HepG2 (cell line): ENCODE results near the gene NBPF3. TPM values are rescaled to one million over a fixed set of nuclear protein-coding genes. Genes with fewer than 3 reads are reported as not detected.

Experiments used
- CBX1 ChIP-seq: IDR thresholded peaks from one replicate; pipeline ENCODE4 v1.6.1; 2016; ENCODE audit warnings: antibody characterized with exemption, low read depth
- CCAR2 ChIP-seq: fragments of 200-400 bp; formaldehyde crosslinking; optimal IDR thresholded peaks from 2 replicates; pipeline ENCODE3; 2018; ENCODE audit warnings: low read depth, mild to moderate bottlenecking, low read length, moderate library complexity
- FOXJ3 ChIP-seq: sonication (generic); formaldehyde crosslinking; IDR thresholded peaks from 2 replicates; pipeline ENCODE4 v1.4.0; 2020; ENCODE audit warnings: missing genetic modification reagents, mild to moderate bottlenecking, borderline replicate concordance
- HCFC1 ChIP-seq: fragments of 150-350 bp; IDR thresholded peaks from 2 replicates; pipeline ENCODE4 v1.6.1; 2014; ENCODE audit warnings: low read depth, low read length
- KDM6A ChIP-seq: IDR thresholded peaks from 2 replicates; pipeline ENCODE4 v1.6.1; 2016; ENCODE audit warnings: low read depth
- MBNL3 ChIP-seq: fragments of 250-450 bp; sonication (Bioruptor Pico); conservative IDR thresholded peaks from 2 replicates; pipeline ENCODE4 v1.8.0; 2022; ENCODE audit warnings: mild to moderate bottlenecking, inconsistent platforms
- MYNN ChIP-seq: sonication (generic); formaldehyde crosslinking; IDR thresholded peaks from 2 replicates; pipeline ENCODE4 v1.4.0; 2020; ENCODE audit warnings: mild to moderate bottlenecking, low read depth, missing genetic modification reagents
- NFATC3 ChIP-seq: sonication (generic); formaldehyde crosslinking; IDR thresholded peaks from 2 replicates; pipeline ENCODE4 v1.5.1; 2020; ENCODE audit warnings: mild to moderate bottlenecking, missing genetic modification reagents
- PAWR ChIP-seq: sonication (generic); formaldehyde crosslinking; IDR thresholded peaks from 2 replicates; pipeline ENCODE4 v1.4.0; 2020; ENCODE audit warnings: missing genetic modification reagents, mild to moderate bottlenecking, borderline replicate concordance
- SMAD3 ChIP-seq: sonication (generic); formaldehyde crosslinking; IDR thresholded peaks from 2 replicates; pipeline ENCODE4 v1.4.0; 2020; ENCODE audit warnings: missing genetic modification reagents
- SNAI1 ChIP-seq: sonication (generic); formaldehyde crosslinking; IDR thresholded peaks from 2 replicates; pipeline ENCODE4 v1.5.0; 2020; ENCODE audit warnings: mild to moderate bottlenecking, missing genetic modification reagents, borderline replicate concordance
- STAT5B ChIP-seq: sonication (generic); formaldehyde crosslinking; IDR thresholded peaks from 2 replicates; pipeline ENCODE4 v1.4.0; 2020; ENCODE audit warnings: missing genetic modification reagents
- SUZ12 ChIP-seq: fragments of 150-350 bp; IDR thresholded peaks from 2 replicates; pipeline ENCODE4 v1.6.1; 2014; ENCODE audit warnings: low read depth, low read length
- THAP7 ChIP-seq: sonication (generic); formaldehyde crosslinking; IDR thresholded peaks from 2 replicates; pipeline ENCODE4 v1.8.1; 2023; ENCODE audit warnings: mild to moderate bottlenecking, missing genetic modification reagents
- ZFP1 ChIP-seq: IDR thresholded peaks from 2 replicates; pipeline ENCODE4 v1.6.1; 2016
- ZFYVE20 ChIP-seq: sonication (generic); formaldehyde crosslinking; IDR thresholded peaks from 2 replicates; pipeline ENCODE4 v1.8.0; 2023; ENCODE audit warnings: low read depth, mild to moderate bottlenecking, moderate library complexity, missing genetic modification reagents, borderline replicate concordance
- ZNF205 ChIP-seq: IDR thresholded peaks from 2 replicates; pipeline ENCODE4 v1.6.1; 2018; ENCODE audit warnings: missing biosample characterization, missing genetic modification reagents
- ZNF335 ChIP-seq: sonication (generic); formaldehyde crosslinking; IDR thresholded peaks from 2 replicates; pipeline ENCODE4 v1.4.0; 2020; ENCODE audit warnings: missing genetic modification reagents
- ZNF496 ChIP-seq: sonication (generic); formaldehyde crosslinking; IDR thresholded peaks from 2 replicates; pipeline ENCODE4 v1.8.1; 2023; ENCODE audit warnings: mild to moderate bottlenecking, moderate library complexity, missing genetic modification reagents; ENCODE audit not compliant: insufficient replicate concordance
- ZNF550 ChIP-seq: sonication (generic); formaldehyde crosslinking; IDR thresholded peaks from 2 replicates; pipeline ENCODE4 v1.4.0; 2020; ENCODE audit warnings: mild to moderate bottlenecking, missing genetic modification reagents, borderline replicate concordance
- ZNF619 ChIP-seq: sonication (generic); formaldehyde crosslinking; IDR thresholded peaks from 2 replicates; pipeline ENCODE4 v1.4.0; 2020; ENCODE audit warnings: mild to moderate bottlenecking, missing genetic modification reagents
- ZNF83 ChIP-seq: sonication (generic); formaldehyde crosslinking; IDR thresholded peaks from 2 replicates; pipeline ENCODE4 v1.4.0; 2020; ENCODE audit warnings: missing genetic modification reagents, mild to moderate bottlenecking, borderline replicate concordance
- ZSCAN9 ChIP-seq: IDR thresholded peaks from 2 replicates; pipeline ENCODE4 v1.6.1; 2016; ENCODE audit warnings: borderline replicate concordance
- polyA plus RNA-seq, 8 experiments: library from polyadenylated mRNA; depleted of rRNA in 3 of 8; stranded (reverse) in 7 of 8; unstranded in 1 of 8; fragments of >200 nt; fragmentation: Illumina TruSeq in 4 of 8; extraction: Trizol in 4 of 8; gene quantifications; 2 replicates each; pipeline versions ENCODE4 v1.2.1 to v1.2.3, GENCODE V29; 2011 to 2016; ENCODE audit warnings: low read depth in 4 of 8, missing spikeins in 1 of 8, mixed read lengths in 1 of 8; ENCODE audit not compliant: insufficient read depth in 1 of 8
- total RNA-seq, 5 experiments: library from RNA; depleted of rRNA; stranded (reverse); fragments of >200 nt; fragmentation: Illumina TruSeq; extraction: Trizol; gene quantifications; 2 replicates each; pipeline ENCODE4 v1.2.3, GENCODE V29; 2016; ENCODE audit warnings: low read depth in 1 of 5
- TF ChIP-seq, protein P1 (sequence below): IDR thresholded peaks from 2 replicates; pipeline ENCODE4 v1.6.1; 2018; ENCODE audit warnings: missing genetic modification reagents
- TF ChIP-seq, protein P2 (sequence below), 2 experiments: sonication (generic) in 1 of 2; formaldehyde crosslinking in 1 of 2; IDR thresholded peaks; 2 replicates each; pipeline versions ENCODE4 v1.4.0 to v1.6.1; 2018 to 2020; ENCODE audit warnings: missing genetic modification reagents in 2 of 2, borderline replicate concordance in 1 of 2, low read depth in 1 of 2, mild to moderate bottlenecking in 1 of 2, missing biosample characterization in 1 of 2
- TF ChIP-seq, protein P3 (sequence below): sonication (generic); formaldehyde crosslinking; IDR thresholded peaks from 2 replicates; pipeline ENCODE4 v1.5.1; 2020; ENCODE audit warnings: missing genetic modification reagents, mild to moderate bottlenecking, borderline replicate concordance

Gene NBPF3
- total and polyA plus RNA-seq, 2 of the 13 experiments (the other 11 are each of a cell fraction or from before 2014, with no cell fraction given): 3.5 to 4.9 TPM

DNA sequence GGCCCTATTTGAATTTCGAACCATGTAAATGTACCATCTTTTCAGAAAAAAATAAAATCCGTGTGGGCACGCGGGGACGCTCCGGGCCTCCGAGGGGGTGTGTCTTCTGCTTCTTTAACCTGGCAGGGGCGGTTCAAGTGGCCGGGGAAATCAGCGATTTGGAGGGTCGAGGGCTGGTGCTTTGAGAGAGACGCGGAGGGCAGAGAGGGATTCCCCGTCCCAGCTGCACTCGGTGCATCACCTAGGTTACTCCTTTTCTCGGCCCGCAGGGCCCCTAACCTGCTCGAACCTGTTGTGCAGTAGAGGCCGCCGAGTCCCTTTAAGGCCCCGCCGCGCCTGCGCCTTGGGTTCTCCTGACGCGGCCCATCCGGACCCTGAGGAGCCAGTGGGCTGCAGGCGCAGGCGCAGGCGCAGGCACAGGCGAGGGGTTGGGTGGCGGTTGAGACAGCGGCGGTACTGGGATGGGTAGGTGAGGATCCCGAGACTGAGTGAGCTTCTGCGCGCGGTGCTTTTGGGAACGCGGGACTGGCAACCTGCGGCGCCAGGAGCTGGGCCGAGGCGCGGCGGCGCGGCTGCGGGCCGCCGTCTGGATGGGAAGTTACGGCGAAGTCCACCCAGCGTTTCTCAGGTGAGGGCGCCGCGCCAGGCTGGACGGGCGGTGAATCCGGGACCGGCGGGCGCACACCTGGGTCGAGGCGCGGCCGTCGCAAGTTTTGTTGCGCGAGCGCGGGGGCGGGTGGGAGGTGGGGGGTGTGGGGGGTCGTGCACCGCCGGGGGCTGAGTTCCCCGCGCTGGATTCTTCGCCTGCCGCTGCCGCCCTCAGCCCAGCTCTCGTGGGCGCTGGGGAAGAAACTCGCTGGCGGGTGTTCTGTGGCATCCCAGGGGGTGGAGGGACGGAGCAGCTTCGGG lies at the start of gene NBPF3 (continued):
- TF ChIP-seq STAT5B (CRISPR knock-in tag) (no peak), MYNN (CRISPR knock-in tag) (no peak), ZNF550 (CRISPR knock-in tag) (no peak), PAWR (CRISPR knock-in tag) (no peak), ZNF335 (CRISPR knock-in tag) (no peak), ZNF496 (CRISPR knock-in tag) (no peak), SUZ12 (no peak), ZNF205 (CRISPR knock-in tag) (no peak), FOXJ3 (CRISPR knock-in tag) (no peak), ZNF83 (CRISPR knock-in tag) (no peak), THAP7 (0 out of 2 replicates have a peak, but pooled peaks have one; percentile 22), ZNF619 (0 out of 2 replicates have a peak, but pooled peaks have one; percentile 45), SMAD3 (CRISPR knock-in tag) (no peak), KDM6A (CRISPR knock-in tag) (no peak), HCFC1 (no peak), ZFP1 (CRISPR knock-in tag) (no peak), MBNL3 (CRISPR knock-in tag) (no peak), SNAI1 (no peak), NFATC3 (no peak), CCAR2 (no peak), CBX1 (no peak), ZFYVE20 (CRISPR knock-in tag) (no peak), ZSCAN9 (no peak)
- TF ChIP-seq, protein P1, sequence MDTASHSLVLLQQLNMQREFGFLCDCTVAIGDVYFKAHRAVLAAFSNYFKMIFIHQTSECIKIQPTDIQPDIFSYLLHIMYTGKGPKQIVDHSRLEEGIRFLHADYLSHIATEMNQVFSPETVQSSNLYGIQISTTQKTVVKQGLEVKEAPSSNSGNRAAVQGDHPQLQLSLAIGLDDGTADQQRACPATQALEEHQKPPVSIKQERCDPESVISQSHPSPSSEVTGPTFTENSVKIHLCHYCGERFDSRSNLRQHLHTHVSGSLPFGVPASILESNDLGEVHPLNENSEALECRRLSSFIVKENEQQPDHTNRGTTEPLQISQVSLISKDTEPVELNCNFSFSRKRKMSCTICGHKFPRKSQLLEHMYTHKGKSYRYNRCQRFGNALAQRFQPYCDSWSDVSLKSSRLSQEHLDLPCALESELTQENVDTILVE: no peak
- TF ChIP-seq, protein P2, sequence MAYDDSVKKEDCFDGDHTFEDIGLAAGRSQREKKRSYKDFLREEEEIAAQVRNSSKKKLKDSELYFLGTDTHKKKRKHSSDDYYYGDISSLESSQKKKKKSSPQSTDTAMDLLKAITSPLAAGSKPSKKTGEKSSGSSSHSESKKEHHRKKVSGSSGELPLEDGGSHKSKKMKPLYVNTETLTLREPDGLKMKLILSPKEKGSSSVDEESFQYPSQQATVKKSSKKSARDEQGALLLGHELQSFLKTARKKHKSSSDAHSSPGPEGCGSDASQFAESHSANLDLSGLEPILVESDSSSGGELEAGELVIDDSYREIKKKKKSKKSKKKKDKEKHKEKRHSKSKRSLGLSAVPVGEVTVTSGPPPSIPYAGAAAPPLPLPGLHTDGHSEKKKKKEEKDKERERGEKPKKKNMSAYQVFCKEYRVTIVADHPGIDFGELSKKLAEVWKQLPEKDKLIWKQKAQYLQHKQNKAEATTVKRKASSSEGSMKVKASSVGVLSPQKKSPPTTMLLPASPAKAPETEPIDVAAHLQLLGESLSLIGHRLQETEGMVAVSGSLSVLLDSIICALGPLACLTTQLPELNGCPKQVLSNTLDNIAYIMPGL (CRISPR knock-in tag; IDR thresholded peaks at IDR 0.05; ENCODE audit: borderline replicate concordance in 1 of 2, low read depth in 1 of 2): peak; percentile 21 to 69; a peak in 3 of 4 replicates
- TF ChIP-seq, protein P3, sequence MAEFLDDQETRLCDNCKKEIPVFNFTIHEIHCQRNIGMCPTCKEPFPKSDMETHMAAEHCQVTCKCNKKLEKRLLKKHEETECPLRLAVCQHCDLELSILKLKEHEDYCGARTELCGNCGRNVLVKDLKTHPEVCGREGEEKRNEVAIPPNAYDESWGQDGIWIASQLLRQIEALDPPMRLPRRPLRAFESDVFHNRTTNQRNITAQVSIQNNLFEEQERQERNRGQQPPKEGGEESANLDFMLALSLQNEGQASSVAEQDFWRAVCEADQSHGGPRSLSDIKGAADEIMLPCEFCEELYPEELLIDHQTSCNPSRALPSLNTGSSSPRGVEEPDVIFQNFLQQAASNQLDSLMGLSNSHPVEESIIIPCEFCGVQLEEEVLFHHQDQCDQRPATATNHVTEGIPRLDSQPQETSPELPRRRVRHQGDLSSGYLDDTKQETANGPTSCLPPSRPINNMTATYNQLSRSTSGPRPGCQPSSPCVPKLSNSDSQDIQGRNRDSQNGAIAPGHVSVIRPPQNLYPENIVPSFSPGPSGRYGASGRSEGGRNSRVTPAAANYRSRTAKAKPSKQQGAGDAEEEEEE (CRISPR knock-in tag): no peak
